ENCODE measurements around the gene RPS6KA1.

GRCh38 chr1:26581287-26581651 is 51.7 kb downstream of the RPS6KA1 start:
- no peak for TF ChIP-seq MYNN (IDR thresholded peaks at IDR 0.05)
- TF ChIP-seq MYNN (CRISPR knock-in tag; IDR thresholded peaks at IDR 0.05): no peak
- no peak for TF ChIP-seq POLR2AphosphoS5 (IDR thresholded peaks at IDR 0.05; ENCODE audit: control insufficient read depth, insufficient read depth, low read depth, low read length)
- no peak for TF ChIP-seq TCF15 (CRISPR knock-in tag; IDR thresholded peaks at IDR 0.05)
- TF ChIP-seq EZH2 (IDR thresholded peaks at IDR 0.05; ENCODE audit: borderline replicate concordance, low read depth, low read length): no peak
- no peak for TF ChIP-seq MTA3 (IDR thresholded peaks at IDR 0.05; ENCODE audit: borderline replicate concordance)
- TF ChIP-seq RBM22 (IDR thresholded peaks at IDR 0.05; ENCODE audit: low read depth, low read length, poor library complexity, severe bottlenecking): no peak
- no peak for TF ChIP-seq RAD21 (CRISPR knock-in tag; conservative IDR thresholded peaks at IDR 0.05 in 1 of 2, IDR thresholded peaks at IDR 0.05 in 1 of 2)
- no peak for TF ChIP-seq STAG1 (CRISPR knock-in tag; IDR thresholded peaks at IDR 0.05; ENCODE audit: borderline replicate concordance)
- no peak for TF ChIP-seq ZBTB1 (CRISPR knock-in tag; IDR thresholded peaks at IDR 0.05; ENCODE audit: borderline replicate concordance, low read depth)
- no peak for TF ChIP-seq OTX1 (CRISPR knock-in tag; IDR thresholded peaks at IDR 0.05)
